GDM1 (cell line): ENCODE measurements around the gene ANKRD55.
A peak's percentile ranks its signal among the peaks of the same experiment; 100 is the strongest.
"Not testable (repeated sequence)": the region's sequence is repeated elsewhere in the genome, so short reads cannot be mapped to it uniquely, and the experiment has no call there.

ENCODE experiments used
- DNase-seq: peaks from one replicate; lab custom pipeline; 2025; lab: John Stamatoyannopoulos, UW

The ANKRD55 gene

GRCh38 chr5:56233230-56233629 is at the start of gene ANKRD55:
Gene ANKRD55 (minus strand): TSS chr5:56233330. CDS start chr5:56232913, 417 bp downstream.
- DNase-seq = no peak

GRCh38 chr5:56282216-56282615 is 49.1 kb upstream of the ANKRD55 start:
- DNase-seq = no peak

GRCh38 chr5:56281489-56282165 is 48.5 kb upstream of the ANKRD55 start:
- no peak for DNase-seq

DNA sequence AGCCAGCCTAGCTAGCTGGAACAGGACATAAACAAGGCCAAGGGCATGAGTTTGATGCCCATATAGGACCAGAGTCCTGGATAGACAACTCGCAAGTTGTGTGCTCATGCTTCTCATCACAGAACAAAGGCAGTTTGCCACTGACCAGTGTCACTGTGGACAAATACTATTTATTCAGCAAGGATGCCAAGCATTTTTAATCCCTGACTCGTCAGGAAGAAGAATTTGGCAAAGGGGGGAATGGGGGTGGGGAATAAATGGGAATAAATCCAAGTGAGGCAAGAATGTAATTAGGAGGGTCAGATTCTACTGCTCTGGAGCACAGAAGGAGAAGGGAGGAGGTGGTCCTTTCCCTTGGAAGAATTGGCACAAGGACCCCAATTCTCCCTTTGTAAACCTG is 46.8 kb upstream of the ANKRD55 start:
- DNase-seq = no peak

GRCh38 chr5:56279291-56279690 is 46.2 kb upstream of the ANKRD55 start:
- no peak for DNase-seq

DNA sequence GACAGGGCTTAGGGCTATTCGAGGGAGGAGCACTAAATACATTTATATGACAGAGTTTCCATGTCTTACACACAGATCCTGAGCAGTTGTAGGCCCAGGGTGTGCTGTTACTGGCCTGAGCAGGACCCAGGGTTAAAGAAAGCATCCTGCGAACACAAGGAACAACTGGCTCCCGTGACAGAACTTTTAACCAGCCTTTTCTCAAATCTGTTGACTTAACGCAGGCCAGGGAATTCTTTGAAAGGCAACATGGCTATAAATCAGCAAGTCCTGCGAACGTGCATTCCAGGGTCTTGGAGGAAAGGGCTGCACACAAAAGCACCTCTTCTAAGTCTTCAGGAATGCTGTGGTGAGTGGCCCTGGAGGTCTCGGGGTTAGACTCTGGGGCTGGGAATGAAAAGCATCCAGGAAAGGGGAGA is 45.2 kb upstream of the ANKRD55 start:
- no peak for DNase-seq

DNA sequence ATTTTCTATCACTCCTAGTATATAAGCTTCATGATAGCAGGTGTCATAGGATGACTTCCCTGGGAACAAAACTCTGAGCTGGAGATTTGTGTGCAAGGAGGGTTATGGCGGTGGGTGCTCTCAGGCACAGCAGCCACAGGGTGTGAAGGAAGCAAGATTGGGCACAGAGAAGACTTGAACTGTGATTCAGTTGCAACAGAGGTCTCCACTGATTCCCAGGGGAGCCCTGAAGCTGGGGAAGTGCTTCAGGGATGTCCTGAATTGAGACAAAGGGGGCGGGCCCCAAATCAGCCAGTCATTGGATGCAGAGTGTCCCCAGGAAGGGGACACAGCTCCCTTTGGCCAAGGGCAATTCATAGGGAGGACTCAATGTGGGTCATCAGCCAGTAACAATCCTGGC is 44.4 kb upstream of the ANKRD55 start:
- DNase-seq = no peak

- DNase-seq = no peak
These were observed 40.3 kb upstream of the ANKRD55 start for GRCh38 chr5:56273376-56273955.

DNA sequence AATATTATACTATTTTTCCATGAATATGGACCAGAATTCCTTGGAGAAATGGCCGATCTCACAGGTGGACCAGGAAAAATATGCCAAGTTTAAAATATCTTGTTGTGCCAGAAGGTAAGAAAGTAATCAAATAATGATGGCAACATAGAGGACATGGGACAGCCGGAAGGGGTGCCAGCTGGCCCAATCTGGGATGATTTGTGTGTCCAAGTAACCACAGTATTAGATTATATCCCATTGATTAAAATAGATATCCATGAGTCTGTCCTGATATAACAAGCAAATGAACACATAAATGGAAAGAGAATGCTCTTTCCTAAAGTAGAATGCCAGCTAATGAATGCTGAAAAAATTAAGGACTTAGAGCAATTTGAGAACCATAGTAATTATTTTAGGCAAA is 39.6 kb upstream of the ANKRD55 start:
- DNase-seq = no peak

- peak; percentile 65 for DNase-seq
These were observed 37.6 kb upstream of the ANKRD55 start for GRCh38 chr5:56270568-56271392.

DNA sequence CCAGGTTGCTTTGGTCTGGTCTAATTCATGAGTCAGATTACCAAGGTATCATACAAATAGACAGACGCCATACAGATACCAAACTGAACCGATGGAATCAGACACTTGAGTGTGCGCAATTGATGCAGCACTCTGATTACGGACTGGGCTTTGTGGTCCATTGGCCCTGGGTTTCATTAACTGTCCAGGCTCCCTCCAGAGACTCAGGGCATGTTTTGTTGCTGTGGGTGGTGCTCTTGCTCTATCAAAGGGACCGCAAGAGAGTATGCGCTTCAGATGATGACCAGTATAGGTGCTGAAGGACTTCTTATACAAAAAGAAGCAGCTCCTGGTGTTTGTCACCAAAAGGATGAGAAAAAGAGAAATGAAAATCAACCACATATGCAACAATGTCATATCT is 36.9 kb upstream of the ANKRD55 start:
- DNase-seq = no peak

- DNase-seq = peak; percentile 31
These were observed 36.2 kb upstream of the ANKRD55 start for GRCh38 chr5:56269216-56269927.

- DNase-seq = not testable (repeated sequence)
These were observed 35.6 kb upstream of the ANKRD55 start for GRCh38 chr5:56268707-56269106.

- DNase-seq = no peak
These were observed 34.7 kb upstream of the ANKRD55 start for GRCh38 chr5:56267856-56268255.

DNA sequence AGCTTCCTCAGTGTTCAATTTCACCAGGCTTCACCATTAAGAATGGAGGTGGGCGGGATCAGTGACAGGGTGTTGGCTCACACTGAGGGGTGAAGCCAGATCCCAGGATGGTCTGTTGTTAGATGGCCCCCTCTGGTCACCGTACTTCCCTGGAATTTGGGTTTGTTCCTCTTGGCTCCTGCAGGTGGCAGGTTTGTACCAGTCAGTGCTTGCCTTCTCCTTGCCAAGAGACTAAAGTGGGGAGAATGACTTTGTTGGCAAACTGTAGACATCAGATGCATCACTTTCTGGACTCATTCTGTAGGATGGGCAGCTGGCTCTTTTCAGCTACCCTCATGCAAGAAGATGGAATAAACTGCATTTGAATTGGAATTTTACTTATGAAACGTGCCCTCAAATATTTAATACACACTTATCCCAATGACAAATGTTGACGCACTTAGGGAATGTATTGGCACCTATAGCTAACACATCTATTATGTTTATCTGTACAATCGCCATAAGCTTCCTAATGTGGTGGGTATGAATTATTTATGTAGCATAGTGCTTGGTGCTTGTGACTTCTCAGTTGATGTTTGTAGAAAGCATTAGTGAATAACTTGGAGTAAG is 31.4 kb upstream of the ANKRD55 start:
- DNase-seq = peak; percentile 19

DNA sequence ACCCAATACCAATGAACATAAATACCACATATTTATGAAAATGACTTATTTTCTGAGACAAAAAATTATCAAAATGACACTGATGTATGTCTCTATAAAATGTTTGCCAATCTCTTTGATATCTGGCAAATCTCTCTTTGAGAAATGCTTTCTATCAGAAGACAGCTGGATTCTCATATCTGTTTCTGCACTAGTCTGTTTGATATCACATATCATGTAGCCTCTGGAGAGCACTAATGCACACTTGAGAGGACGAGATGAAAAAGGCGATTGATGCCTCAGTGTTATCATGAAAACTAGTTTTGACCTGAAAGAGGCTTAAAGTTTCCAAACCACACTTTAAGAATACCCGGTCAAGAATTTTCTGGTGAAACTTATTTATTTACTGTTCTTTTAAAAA is 29.1 kb upstream of the ANKRD55 start:
- no peak for DNase-seq

DNA sequence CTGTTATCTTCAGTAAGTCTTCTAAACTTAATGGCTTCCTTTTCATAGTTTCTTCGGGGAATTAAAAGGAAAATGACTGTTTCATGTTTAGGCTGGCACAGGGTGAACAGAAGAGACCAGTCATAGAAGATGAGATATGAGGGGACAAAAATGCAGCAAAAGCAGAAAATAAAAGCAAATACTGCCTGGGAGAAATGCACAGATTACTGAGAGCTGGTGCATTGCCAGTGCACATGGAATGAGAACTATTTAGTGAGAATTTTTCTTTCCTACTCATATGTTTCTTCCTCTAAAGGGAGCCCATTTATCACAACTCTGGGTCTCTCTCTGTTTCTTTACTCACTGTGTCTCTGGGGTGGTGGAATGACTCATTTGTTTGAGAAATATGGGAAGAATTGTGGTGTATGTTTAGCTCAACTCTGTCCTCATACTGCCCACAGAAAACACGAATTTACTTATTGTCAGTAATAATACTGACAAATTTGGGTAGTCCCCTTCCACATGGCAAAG is 25.9 kb upstream of the ANKRD55 start:
- no peak for DNase-seq

DNA sequence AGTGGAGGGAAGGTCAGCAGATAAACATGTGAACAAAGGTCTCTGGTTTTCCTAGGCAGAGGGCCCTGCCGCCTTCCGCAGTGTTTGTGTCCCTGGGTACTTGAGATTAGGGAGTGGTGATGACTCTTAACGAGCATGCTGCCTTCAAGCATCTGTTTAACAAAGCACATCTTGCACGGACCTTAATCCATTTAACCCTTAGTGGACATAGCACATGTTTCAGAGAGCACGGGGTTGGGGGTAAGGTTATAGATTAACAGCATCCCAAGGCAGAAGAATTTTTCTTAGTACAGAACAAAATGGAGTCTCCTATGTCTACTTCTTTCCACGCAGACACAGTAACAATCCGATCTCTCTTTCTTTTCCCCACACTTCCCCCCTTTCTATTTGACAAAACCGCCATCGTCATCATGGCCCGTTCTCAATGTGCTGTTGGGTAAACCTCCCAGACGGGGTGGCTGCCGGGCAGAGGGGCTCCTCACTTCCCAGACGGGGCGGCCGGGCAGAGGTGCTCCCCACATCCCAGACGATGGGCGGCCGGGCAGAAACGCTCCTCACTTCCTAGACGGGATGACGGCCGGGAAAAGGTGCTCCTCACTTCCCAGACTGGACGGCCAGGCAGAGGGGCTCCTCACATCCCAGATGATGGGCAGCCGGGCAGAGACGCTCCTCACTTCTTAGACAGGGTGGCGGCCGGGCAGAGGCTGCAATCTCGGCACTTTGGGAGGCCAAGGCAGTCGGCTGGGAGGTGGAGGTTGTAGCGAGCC is 24.8 kb upstream of the ANKRD55 start:
- not testable (repeated sequence) for DNase-seq

DNA sequence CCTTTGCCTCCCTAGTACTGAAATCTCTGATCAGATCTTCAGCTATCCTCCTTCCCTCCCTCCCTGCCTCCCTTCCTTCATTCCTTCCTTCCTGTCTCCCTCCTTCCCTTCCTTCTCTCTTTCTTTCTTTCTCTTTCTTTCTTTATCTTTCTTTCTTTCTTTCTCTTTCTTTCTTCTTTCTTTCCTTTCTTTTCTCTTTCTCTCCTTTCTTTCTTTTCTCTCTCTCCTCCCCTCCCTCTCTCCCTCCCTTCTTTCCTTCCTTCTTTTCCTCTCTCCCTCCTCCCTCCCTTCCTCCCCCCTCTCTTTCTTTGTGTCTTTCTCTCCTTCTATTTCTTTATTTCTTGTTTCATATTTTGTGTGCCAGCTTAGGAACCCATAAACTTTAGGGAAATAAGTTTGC is 23.9 kb upstream of the ANKRD55 start:
- DNase-seq = no peak

- no peak for DNase-seq
These were observed 22.4 kb upstream of the ANKRD55 start for GRCh38 chr5:56255502-56255901.

- no peak for DNase-seq
These were observed 20.8 kb upstream of the ANKRD55 start for GRCh38 chr5:56253924-56254323.
